Mesothelial cell of epicardium (in vitro differentiated cells): ENCODE results near the gene B4GALT5. TPM values are rescaled to one million over a fixed set of nuclear protein-coding genes. Genes with fewer than 3 reads are reported as not detected.

Experiments used
- DNase-seq, 2 experiments: peaks; one replicate each; pipeline ENCODE4 v3.0.0; 2021; ENCODE audit warnings: low spot score in 2 of 2; ENCODE audit not compliant: unreplicated experiment in 2 of 2
- H3K27ac Mint-ChIP-seq: 2 replicates; pipeline ENCODE4 v1.8.0; 2021; ENCODE audit warnings: mixed read lengths
- H3K27me3 Mint-ChIP-seq: 2 replicates; pipeline ENCODE4 v1.8.0; 2021; ENCODE audit warnings: low read depth, mixed read lengths
- H3K36me3 Mint-ChIP-seq: 2 replicates; pipeline ENCODE4 v1.8.0; 2021; ENCODE audit warnings: mixed read lengths
- H3K4me1 Mint-ChIP-seq: 2 replicates; pipeline ENCODE4 v1.8.0; 2021; ENCODE audit warnings: mixed read lengths
- H3K4me3 Mint-ChIP-seq: 2 replicates; pipeline ENCODE4 v1.8.0; 2021; ENCODE audit warnings: mild to moderate bottlenecking, moderate library complexity, mixed read lengths
- H3K9me3 Mint-ChIP-seq: 2 replicates; pipeline ENCODE4 v1.8.0; 2021; ENCODE audit warnings: mixed read lengths
- CTCF ChIP-seq: fragments of 200-600 bp; sonication (generic); IDR thresholded peaks from one replicate; pipeline ENCODE4 v1.5.0; 2021; ENCODE audit warnings: antibody characterized with exemption; ENCODE audit not compliant: unreplicated experiment
- total RNA-seq: library from RNA; stranded (reverse); gene quantifications from 3 replicates; pipeline ENCODE4 v1.2.1, GENCODE V29; 2021

The B4GALT5 gene
- total RNA-seq, 1 donor from 2014 or later, result 52.6 TPM

- TF ChIP-seq CTCF, result no peak
- no peaks in the 10 kb centered on the region for H3K9me3 Mint-ChIP-seq
- H3K27ac Mint-ChIP-seq, result no peak overlapping the region
- no peak overlapping the region for H3K4me3 Mint-ChIP-seq
- H3K27me3 Mint-ChIP-seq, result no peaks in the 10 kb centered on the region
- H3K36me3 Mint-ChIP-seq, result peaks cover 26% of the 10 kb centered on the region
- no peaks in the 10 kb centered on the region for H3K4me1 Mint-ChIP-seq
- DNase-seq, result no peak
These were observed 57.4 kb downstream of the B4GALT5 start for GRCh38 chr20:49656304-49656703.

GRCh38 chr20:49653925-49654434, 59.7 kb downstream of the B4GALT5 start:
- TF ChIP-seq CTCF, result no peak
- Mint-ChIP-seq H3K27me3 (no peaks in the 10 kb centered on the region), H3K36me3 (peaks cover 26% of the 10 kb centered on the region), H3K9me3 (no peaks in the 10 kb centered on the region), H3K4me3 (no peak overlapping the region), H3K27ac (no peak overlapping the region), H3K4me1 (no peaks in the 10 kb centered on the region)
- no peak for DNase-seq

GRCh38 chr20:49649672-49650071, 64.0 kb downstream of the B4GALT5 start:
- H3K4me1 Mint-ChIP-seq, result no peaks in the 10 kb centered on the region
- no peak overlapping the region for H3K4me3 Mint-ChIP-seq
- H3K9me3 Mint-ChIP-seq, result no peaks in the 10 kb centered on the region
- H3K36me3 Mint-ChIP-seq, result peaks cover 26% of the 10 kb centered on the region
- no peak for DNase-seq
- no peak for TF ChIP-seq CTCF
- no peaks in the 10 kb centered on the region for H3K27me3 Mint-ChIP-seq
- no peak overlapping the region for H3K27ac Mint-ChIP-seq

- Mint-ChIP-seq H3K27me3 (no peaks in the 10 kb centered on the region), H3K4me1 (no peaks in the 10 kb centered on the region), H3K4me3 (no peak overlapping the region), H3K36me3 (peaks cover 24% of the 10 kb centered on the region), H3K27ac (no peak overlapping the region), H3K9me3 (no peaks in the 10 kb centered on the region)
- TF ChIP-seq CTCF, result no peak
- no peak for DNase-seq
These were observed 66.1 kb downstream of the B4GALT5 start for GRCh38 chr20:49647550-49647949.

- Mint-ChIP-seq H3K9me3 (no peaks in the 10 kb centered on the region), H3K27me3 (no peaks in the 10 kb centered on the region), H3K4me1 (no peaks in the 10 kb centered on the region), H3K27ac (no peak overlapping the region), H3K36me3 (peaks cover 30% of the 10 kb centered on the region), H3K4me3 (no peak overlapping the region)
- TF ChIP-seq CTCF, result no peak
- no peak for DNase-seq
These were observed 67.2 kb downstream of the B4GALT5 start for GRCh38 chr20:49646528-49646927.

GRCh38 chr20:49646126-49646525, 67.6 kb downstream of the B4GALT5 start:
- Mint-ChIP-seq H3K27ac (no peak overlapping the region), H3K27me3 (no peaks in the 10 kb centered on the region), H3K9me3 (no peaks in the 10 kb centered on the region), H3K4me1 (no peaks in the 10 kb centered on the region), H3K36me3 (peaks cover 34% of the 10 kb centered on the region), H3K4me3 (no peak overlapping the region)
- no peak for DNase-seq
- TF ChIP-seq CTCF, result no peak
